ENCODE data around the gene CBX8. TPM values are rescaled to one million over a fixed set of nuclear protein-coding genes. Genes with fewer than 3 reads are reported as not detected.

The CBX8 gene
- total and polyA plus RNA-seq, 7 experiments from 2014 or later, result 0.96 to 11.9 (median 2.7) TPM

DNA sequence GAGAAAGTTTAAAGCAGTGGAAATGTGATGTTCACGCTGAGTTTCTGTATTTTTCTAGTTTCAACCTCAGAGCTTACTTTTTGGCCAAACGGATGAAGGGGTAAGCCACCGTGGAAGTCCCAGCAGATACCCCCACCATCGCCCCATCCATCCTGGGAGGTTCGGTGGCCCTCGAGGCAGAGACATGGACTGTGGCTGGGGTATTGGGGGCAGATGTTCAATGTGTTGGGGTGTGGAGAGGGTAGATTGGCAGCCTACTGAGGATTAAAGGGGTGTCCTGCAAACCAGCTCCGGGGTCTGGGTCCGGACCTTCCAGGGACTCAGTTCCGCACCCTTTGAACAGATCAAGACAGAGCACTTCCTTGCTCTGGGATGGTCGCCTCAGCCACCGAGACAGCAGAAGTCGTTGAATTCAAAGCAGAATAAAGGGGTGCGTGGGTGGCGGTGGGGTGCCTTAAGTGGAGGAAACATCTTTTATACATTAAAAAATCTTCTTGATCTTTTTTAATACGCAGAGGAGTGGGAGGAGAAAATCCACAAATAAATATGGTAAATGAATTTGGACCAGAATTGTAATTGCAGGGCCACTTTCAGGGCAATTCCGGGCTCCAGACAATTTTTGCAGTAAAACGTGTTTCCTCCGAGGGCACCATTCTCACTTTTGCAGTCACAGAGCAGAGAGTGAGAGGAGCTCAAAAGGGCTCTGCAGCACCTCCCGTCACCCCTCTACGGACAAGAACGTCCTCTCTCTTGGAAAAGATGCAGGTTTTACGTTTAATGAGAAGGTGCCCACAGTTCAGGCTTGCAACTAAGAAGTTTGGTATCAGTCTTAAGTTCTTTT, 8.2 kb upstream of the CBX8 start:
- DNase-seq (no peak), ATAC-seq (no peak)
- intact Hi-C loops (cut with micrococcal nuclease), result no loop called here
- peaks cover 0 to 7% (median 0%) of the 10 kb centered on the region in 5 donors for H3K36me3 Mint-ChIP-seq
- H3K27me3 ChIP-seq (ENCODE audit: control insufficient read depth in 2 of 2, insufficient read depth in 2 of 2, low read length in 2 of 2), result peaks cover 44 to 82% of the 10 kb centered on the region in 2 donors
- no peaks in the 10 kb centered on the region for H3K36me3 ChIP-seq (ENCODE audit: control insufficient read depth in 2 of 3, insufficient read depth in 3 of 3, low read length in 3 of 3)
- H3K9me3 ChIP-seq (ENCODE audit: control insufficient read depth in 2 of 3, low read length in 3 of 3), result peaks cover 0 to 4% (median 0%) of the 10 kb centered on the region in 3 experiments
- H3K4me1 Mint-ChIP-seq, result peaks cover 13 to 52% (median 36%) of the 10 kb centered on the region in 7 donors
- CTCF ChIA-PET, result interaction anchor here (0.5 to 1.5 kb wide), 5 partner anchors 30 to 1606 kb away, joined by 3 to 5 read pairs (median 3); no protein-coding TSS in a partner anchor
- peaks cover 0 to 17% (median 2%) of the 10 kb centered on the region in 11 donors for H3K9me3 Mint-ChIP-seq
- H3K27ac ChIP-seq (ENCODE audit: low read depth, low read length), result no peak overlapping the region
- H3K27me3 Mint-ChIP-seq, result peaks cover 62 to 85% (median 68%) of the 10 kb centered on the region in 5 donors
- H3K27ac Mint-ChIP-seq, result peak overlapping the region in 7 of 9 donors; percentile 12 to 88 (median 75)
- peak overlapping the region; percentile 14 to 78 (median 65) for H3K4me3 Mint-ChIP-seq
- POLR2A ChIA-PET, result interaction anchor here (0.7 to 2.7 kb wide), 8 partner anchors 8 to 188 kb away, joined by 3 to 17 read pairs (median 6); partner anchors contain the start of gene CBX4
- H3K4me3 ChIP-seq (ENCODE audit: low read length), result no peak overlapping the region
- peaks cover 23 to 41% of the 10 kb centered on the region in 2 donors for H3K4me1 ChIP-seq (ENCODE audit: control insufficient read depth in 2 of 2, insufficient read depth in 2 of 2, low read length in 2 of 2)

DNA sequence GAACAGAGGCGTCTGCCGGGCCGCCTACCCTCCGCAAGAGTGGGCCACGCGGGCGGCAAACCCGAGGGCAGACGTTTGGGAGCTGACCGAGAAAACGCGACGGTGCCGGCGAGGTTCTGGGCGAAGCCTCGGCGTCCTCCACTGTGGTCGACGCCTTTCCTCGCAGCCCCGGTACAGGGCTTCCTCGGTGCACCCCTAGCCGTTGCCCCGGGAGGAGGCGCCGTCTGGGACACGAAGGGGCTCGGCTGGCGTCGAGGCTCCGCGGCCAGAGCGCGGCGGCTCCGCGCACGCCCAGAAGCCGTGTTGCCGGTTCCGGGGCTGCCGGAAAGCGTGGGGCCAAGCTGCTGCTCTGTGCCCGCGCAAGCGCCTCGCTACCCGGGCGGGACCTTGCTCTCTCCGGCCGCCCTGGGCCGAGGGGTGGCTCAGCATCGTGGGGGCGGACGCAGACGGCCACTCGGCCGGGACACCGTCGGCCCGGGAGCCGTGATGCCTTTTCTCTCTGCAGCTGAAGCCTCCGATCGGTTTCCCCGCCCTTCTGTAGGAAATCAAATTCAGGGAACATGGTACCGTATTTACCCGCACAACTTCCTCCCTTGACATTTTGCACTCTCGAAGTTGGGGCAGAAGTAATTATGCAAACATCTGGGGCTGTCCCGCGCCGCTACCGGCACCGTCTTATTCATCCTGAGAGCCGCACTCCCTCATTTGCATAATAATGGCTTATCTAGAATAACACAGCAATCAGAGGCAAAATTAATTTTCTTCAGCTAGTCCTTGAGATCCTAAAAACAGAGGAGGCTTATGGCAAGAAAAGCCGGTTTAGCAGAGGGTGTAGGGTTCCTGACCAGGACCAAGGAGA, 7.3 kb upstream of the CBX8 start:
- Histone ChIP-seq H3K27ac (ENCODE audit: low read depth, low read length) (no peak overlapping the region), H3K27me3 (ENCODE audit: control insufficient read depth in 2 of 2, insufficient read depth in 2 of 2, low read length in 2 of 2) (peaks cover 49 to 88% of the 10 kb centered on the region in 2 donors), H3K4me3 (ENCODE audit: low read length) (peak overlapping the region; percentile 54), H3K36me3 (ENCODE audit: control insufficient read depth in 2 of 3, insufficient read depth in 3 of 3, low read length in 3 of 3) (no peaks in the 10 kb centered on the region), H3K9me3 (ENCODE audit: control insufficient read depth in 2 of 3, low read length in 3 of 3) (peaks cover 0 to 4% (median 0%) of the 10 kb centered on the region in 3 experiments), H3K4me1 (ENCODE audit: control insufficient read depth in 2 of 2, insufficient read depth in 2 of 2, low read length in 2 of 2) (peaks cover 31 to 49% of the 10 kb centered on the region in 2 donors)
- CTCF ChIA-PET, result interaction anchor here (1.5 kb wide), 1 partner anchor 190 kb away, joined by 3 read pairs; no protein-coding TSS in a partner anchor
- H3K27me3 Mint-ChIP-seq, result peaks cover 67 to 87% (median 70%) of the 10 kb centered on the region in 5 donors
- POLR2A ChIA-PET, result interaction anchor here (0.6 to 2.7 kb wide), 7 partner anchors 9 to 1473 kb away, joined by 3 to 17 read pairs (median 8); partner anchors contain the start of gene CBX4
- DNase-seq, result peak in 7 of 9 donors; percentile 38 to 70 (median 54)
- H3K27ac Mint-ChIP-seq, result peak overlapping the region; percentile 7 to 88 (median 75)
- peak; percentile 67 for ATAC-seq
- H3K9me3 Mint-ChIP-seq, result peaks cover 0 to 23% (median 2%) of the 10 kb centered on the region in 11 donors
- intact Hi-C loops (cut with micrococcal nuclease), result no loop called here
- H3K36me3 Mint-ChIP-seq, result peaks cover 0 to 11% (median 0%) of the 10 kb centered on the region in 5 donors
- H3K4me1 Mint-ChIP-seq, result peaks cover 20 to 59% (median 43%) of the 10 kb centered on the region in 7 donors
- peak overlapping the region; percentile 51 to 78 (median 71) for H3K4me3 Mint-ChIP-seq

GRCh38 chr17:79803421-79803996, 6.6 kb upstream of the CBX8 start:
- peaks cover 35 to 51% of the 10 kb centered on the region in 2 donors for H3K4me1 ChIP-seq (ENCODE audit: control insufficient read depth in 2 of 2, insufficient read depth in 2 of 2, low read length in 2 of 2)
- CTCF ChIA-PET, result no interaction called here
- no peak overlapping the region for H3K27ac ChIP-seq (ENCODE audit: low read depth, low read length)
- ATAC-seq, result no peak
- H3K27ac Mint-ChIP-seq, result peak overlapping the region in 4 of 9 donors; percentile 25 to 77 (median 30)
- no peak for DNase-seq
- H3K36me3 Mint-ChIP-seq, result peaks cover 0 to 11% (median 0%) of the 10 kb centered on the region in 5 donors
- POLR2A ChIA-PET, result interaction anchor here (1.7 to 2.7 kb wide), 4 partner anchors 9 to 35 kb away, joined by 8 to 17 read pairs (median 12); partner anchors contain the start of gene CBX4
- intact Hi-C loops (cut with micrococcal nuclease), result no loop called here
- H3K27me3 Mint-ChIP-seq, result peaks cover 60 to 86% (median 68%) of the 10 kb centered on the region in 5 donors
- H3K27me3 ChIP-seq (ENCODE audit: control insufficient read depth in 2 of 2, insufficient read depth in 2 of 2, low read length in 2 of 2), result peaks cover 47 to 88% of the 10 kb centered on the region in 2 donors
- peaks cover 20 to 57% (median 41%) of the 10 kb centered on the region in 7 donors for H3K4me1 Mint-ChIP-seq
- H3K9me3 Mint-ChIP-seq, result peaks cover 0 to 23% (median 2%) of the 10 kb centered on the region in 11 donors
- no peak overlapping the region for H3K4me3 ChIP-seq (ENCODE audit: low read length)
- no peaks in the 10 kb centered on the region for H3K36me3 ChIP-seq (ENCODE audit: control insufficient read depth in 2 of 3, insufficient read depth in 3 of 3, low read length in 3 of 3)
- H3K9me3 ChIP-seq (ENCODE audit: control insufficient read depth in 2 of 3, low read length in 3 of 3), result peaks cover 0 to 4% (median 0%) of the 10 kb centered on the region in 3 experiments
- peak overlapping the region in 6 of 10 donors; percentile 16 to 51 (median 30) for H3K4me3 Mint-ChIP-seq

- Histone ChIP-seq H3K27me3 (ENCODE audit: control insufficient read depth in 2 of 2, insufficient read depth in 2 of 2, low read length in 2 of 2) (peaks cover 47 to 85% of the 10 kb centered on the region in 2 donors), H3K36me3 (ENCODE audit: control insufficient read depth in 2 of 3, insufficient read depth in 3 of 3, low read length in 3 of 3) (no peaks in the 10 kb centered on the region), H3K4me1 (ENCODE audit: control insufficient read depth in 2 of 2, insufficient read depth in 2 of 2, low read length in 2 of 2) (peaks cover 37 to 54% of the 10 kb centered on the region in 2 donors), H3K4me3 (ENCODE audit: low read length) (no peak overlapping the region), H3K9me3 (ENCODE audit: control insufficient read depth in 2 of 3, low read length in 3 of 3) (peaks cover 0 to 4% (median 0%) of the 10 kb centered on the region in 3 experiments), H3K27ac (ENCODE audit: low read depth, low read length) (no peak overlapping the region)
- ChIA-PET CTCF (no interaction called here), POLR2A (interaction anchor here (1.7 to 2.7 kb wide), 5 partner anchors 8 to 36 kb away, joined by 8 to 17 read pairs (median 9); partner anchors contain the start of gene CBX4)
- H3K27ac Mint-ChIP-seq, result peak overlapping the region in 2 of 9 donors; percentile 17 to 29
- H3K36me3 Mint-ChIP-seq, result peaks cover 0 to 13% (median 0%) of the 10 kb centered on the region in 5 donors
- peak overlapping the region in 4 of 10 donors; percentile 6 to 27 (median 18) for H3K4me3 Mint-ChIP-seq
- no peak for DNase-seq
- intact Hi-C loops (cut with micrococcal nuclease), result no loop called here
- H3K4me1 Mint-ChIP-seq, result peaks cover 20 to 61% (median 44%) of the 10 kb centered on the region in 7 donors
- ATAC-seq, result no peak
- H3K9me3 Mint-ChIP-seq, result peaks cover 0 to 23% (median 3%) of the 10 kb centered on the region in 11 donors
- H3K27me3 Mint-ChIP-seq, result peaks cover 53 to 83% (median 64%) of the 10 kb centered on the region in 5 donors
Observed at GRCh38 chr17:79802736-79803420, 6.0 kb upstream of the CBX8 start.

DNA sequence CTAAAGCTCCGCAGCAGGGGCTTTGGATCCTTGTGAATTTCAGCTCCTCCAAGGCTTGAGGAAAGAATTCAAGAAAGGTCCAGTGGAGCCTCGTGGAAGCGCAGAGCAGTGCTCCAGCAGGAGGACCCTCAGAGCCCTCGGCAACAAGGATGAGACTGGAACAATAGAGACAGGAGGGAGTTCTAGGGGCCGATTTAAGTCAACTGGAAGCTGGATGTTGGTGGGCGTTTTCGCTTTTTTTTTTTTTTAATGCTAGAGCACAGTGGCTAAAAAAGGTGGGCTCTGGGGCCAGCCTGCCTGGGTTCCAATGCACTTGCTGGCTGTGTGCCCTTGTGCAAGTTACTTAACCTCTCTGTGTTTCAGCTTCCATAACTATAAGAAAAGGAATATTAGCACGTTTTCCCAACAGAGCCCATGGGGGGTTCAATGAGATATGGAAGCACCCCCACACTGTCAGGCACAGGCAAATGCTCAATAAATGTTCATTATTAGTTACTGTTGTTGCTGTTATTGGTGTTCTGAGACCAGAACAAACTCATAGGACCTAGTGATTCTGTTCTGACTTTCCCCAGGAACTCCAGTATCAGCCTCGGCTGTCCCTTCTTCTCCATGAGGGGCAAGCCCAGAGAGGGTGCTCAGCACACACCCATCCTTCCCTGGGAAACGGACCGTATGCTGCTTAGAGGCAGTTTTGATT, 5.3 kb upstream of the CBX8 start:
- CTCF ChIA-PET, result no interaction called here
- H3K4me1 ChIP-seq (ENCODE audit: control insufficient read depth in 2 of 2, insufficient read depth in 2 of 2, low read length in 2 of 2), result peaks cover 37 to 54% of the 10 kb centered on the region in 2 donors
- no peaks in the 10 kb centered on the region for H3K36me3 ChIP-seq (ENCODE audit: control insufficient read depth in 2 of 3, insufficient read depth in 3 of 3, low read length in 3 of 3)
- H3K27ac ChIP-seq (ENCODE audit: low read depth, low read length), result no peak overlapping the region
- ATAC-seq (no peak), DNase-seq (no peak)
- peaks cover 0 to 4% (median 0%) of the 10 kb centered on the region in 3 experiments for H3K9me3 ChIP-seq (ENCODE audit: control insufficient read depth in 2 of 3, low read length in 3 of 3)
- intact Hi-C loops (cut with micrococcal nuclease), result no loop called here
- H3K4me3 ChIP-seq (ENCODE audit: low read length), result no peak overlapping the region
- Mint-ChIP-seq H3K4me3 (peak overlapping the region in 8 of 10 donors; percentile 4 to 58 (median 32)), H3K9me3 (peaks cover 0 to 23% (median 3%) of the 10 kb centered on the region in 11 donors), H3K36me3 (peaks cover 0 to 13% (median 0%) of the 10 kb centered on the region in 5 donors), H3K27me3 (peaks cover 47 to 76% (median 59%) of the 10 kb centered on the region in 5 donors), H3K4me1 (peaks cover 20 to 61% (median 44%) of the 10 kb centered on the region in 7 donors), H3K27ac (peak overlapping the region in 5 of 9 donors; percentile 19 to 52 (median 32))
- POLR2A ChIA-PET, result interaction anchor here (1.1 to 2.0 kb wide), 3 partner anchors 10 to 36 kb away, joined by 5 to 11 read pairs (median 9); partner anchors contain the start of gene CBX4
- peaks cover 47 to 79% of the 10 kb centered on the region in 2 donors for H3K27me3 ChIP-seq (ENCODE audit: control insufficient read depth in 2 of 2, insufficient read depth in 2 of 2, low read length in 2 of 2)

Data from naive thymus-derived CD4-positive, alpha-beta T cell (primary cell).